Muscle of leg (tissue), 11 donors: ENCODE measurements around the gene NPC2. TPM values are rescaled to one million over a fixed set of nuclear protein-coding genes. Genes with fewer than 3 reads are reported as not detected.

Source experiments
- DNase-seq: peaks from one replicate; pipeline ENCODE4 v3.0.0; 2013
- H3K27ac ChIP-seq: one replicate; pipeline ENCODE4 v1.5.1; 2013; ENCODE audit warnings: mild to moderate bottlenecking, low read length, control low read depth
- H3K27me3 ChIP-seq: one replicate; pipeline ENCODE4 v1.6.1; 2013; ENCODE audit warnings: low read length; ENCODE audit not compliant: control insufficient read depth, insufficient read depth
- H3K36me3 ChIP-seq: one replicate; pipeline ENCODE4 v1.6.1; 2013; ENCODE audit warnings: low read length; ENCODE audit not compliant: control insufficient read depth, insufficient read depth
- H3K4me1 ChIP-seq: one replicate; pipeline ENCODE4 v1.6.1; 2013; ENCODE audit warnings: low read length; ENCODE audit not compliant: control insufficient read depth, insufficient read depth
- H3K4me3 ChIP-seq: one replicate; pipeline ENCODE4 v1.5.1; 2013; ENCODE audit warnings: low read length, control low read depth
- H3K9me3 ChIP-seq: replicated peaks from 2 replicates; pipeline ENCODE4 v1.6.1; 2013; ENCODE audit warnings: low read depth, low read length; ENCODE audit not compliant: control insufficient read depth
- WGBS: methylation state at CpG from one replicate; pipeline ENCODE4 v1.1.5; 2013; ENCODE audit warnings: missing lambda C conversion rate; ENCODE audit not compliant: insufficient coverage; 5-methylcytosine and 5-hydroxymethylcytosine counted together
- polyA plus RNA-seq, 8 donors: library from polyadenylated mRNA; unstranded; fragments of 120-200 nt; gene quantifications; one replicate each; pipeline versions ENCODE4 v1.2.1 to v1.2.3, GENCODE V29; 2013; ENCODE audit warnings: inconsistent platforms in 1 of 8, low replicate concordance in 1 of 8; ENCODE audit not compliant: insufficient read length in 8 of 8, insufficient read depth in 1 of 8
- total RNA-seq: library from RNA; stranded (reverse); fragments of 120-200 nt; gene quantifications from one replicate; pipeline ENCODE4 v1.2.4, GENCODE V29; 2013

NPC2 gene
- total and polyA plus RNA-seq, 9 donors = 81.0 to 147 (median 97.2) TPM

GRCh38 chr14:74504874-74505720, 12.0 kb upstream of the NPC2 start:
- Histone ChIP-seq H3K36me3 (peaks cover 3% of the 10 kb centered on the region), H3K4me3 (no peak overlapping the region), H3K27ac (no peak overlapping the region), H3K27me3 (peaks cover 11% of the 10 kb centered on the region), H3K4me1 (peaks cover 10% of the 10 kb centered on the region), H3K9me3 (no peaks in the 10 kb centered on the region)
- no peak for DNase-seq
- 79% methylated on average over 15 of the region's 20 CpGs for WGBS

- WGBS = 82% methylated on average over 3 of the region's 4 CpGs
- H3K4me1 ChIP-seq = peaks cover 10% of the 10 kb centered on the region
- no peaks in the 10 kb centered on the region for H3K9me3 ChIP-seq
- H3K4me3 ChIP-seq = no peak overlapping the region
- H3K27me3 ChIP-seq = peaks cover 6% of the 10 kb centered on the region
- no peak overlapping the region for H3K27ac ChIP-seq
- peaks cover 3% of the 10 kb centered on the region for H3K36me3 ChIP-seq
- DNase-seq = no peak
Measured at GRCh38 chr14:74504412-74504811, 11.3 kb upstream of the NPC2 start.

- no peak for DNase-seq
- no peak overlapping the region for H3K4me3 ChIP-seq
- peaks cover 3% of the 10 kb centered on the region for H3K36me3 ChIP-seq
- no peaks in the 10 kb centered on the region for H3K9me3 ChIP-seq
- no peak overlapping the region for H3K27ac ChIP-seq
- peaks cover 5% of the 10 kb centered on the region for H3K27me3 ChIP-seq
- peaks cover 10% of the 10 kb centered on the region for H3K4me1 ChIP-seq
- 89% methylated on average over 8 of the region's 12 CpGs for WGBS
Measured at GRCh38 chr14:74503938-74504335, 10.8 kb upstream of the NPC2 start.

GRCh38 chr14:74503291-74503937, 10.3 kb upstream of the NPC2 start:
- Histone ChIP-seq H3K9me3 (no peaks in the 10 kb centered on the region), H3K36me3 (peaks cover 3% of the 10 kb centered on the region), H3K27ac (no peak overlapping the region), H3K4me3 (no peak overlapping the region), H3K27me3 (peaks cover 2% of the 10 kb centered on the region), H3K4me1 (peaks cover 10% of the 10 kb centered on the region)
- no peak for DNase-seq
- WGBS = 84% methylated on average over 10 of the region's 14 CpGs

GRCh38 chr14:74502236-74503019, 9.3 kb upstream of the NPC2 start:
- Histone ChIP-seq H3K4me1 (peaks cover 10% of the 10 kb centered on the region), H3K9me3 (no peaks in the 10 kb centered on the region), H3K27ac (no peak overlapping the region), H3K27me3 (peaks cover 2% of the 10 kb centered on the region), H3K4me3 (no peak overlapping the region), H3K36me3 (peaks cover 3% of the 10 kb centered on the region)
- peak; percentile 57 for DNase-seq
- 85% methylated on average over 8 of the region's 21 CpGs for WGBS

- no CpG with 5 or more reads among the region's 5 CpGs for WGBS
- Histone ChIP-seq H3K36me3 (peaks cover 3% of the 10 kb centered on the region), H3K9me3 (no peaks in the 10 kb centered on the region), H3K4me1 (peaks cover 10% of the 10 kb centered on the region), H3K27me3 (peaks cover 2% of the 10 kb centered on the region), H3K27ac (no peak overlapping the region), H3K4me3 (no peak overlapping the region)
- no peak for DNase-seq
Measured at GRCh38 chr14:74501691-74502090, 8.6 kb upstream of the NPC2 start.

- Histone ChIP-seq H3K4me1 (peaks cover 10% of the 10 kb centered on the region), H3K4me3 (no peak overlapping the region), H3K27me3 (peaks cover 2% of the 10 kb centered on the region), H3K36me3 (peaks cover 3% of the 10 kb centered on the region), H3K27ac (no peak overlapping the region), H3K9me3 (no peaks in the 10 kb centered on the region)
- peak; percentile 91 for DNase-seq
- 27% methylated on average over 15 of the region's 16 CpGs for WGBS
Measured at GRCh38 chr14:74501135-74501614, 8.1 kb upstream of the NPC2 start.

- Histone ChIP-seq H3K4me3 (no peak overlapping the region), H3K4me1 (peaks cover 10% of the 10 kb centered on the region), H3K27me3 (peaks cover 2% of the 10 kb centered on the region), H3K27ac (no peak overlapping the region), H3K36me3 (peaks cover 3% of the 10 kb centered on the region), H3K9me3 (no peaks in the 10 kb centered on the region)
- DNase-seq = no peak
- WGBS = 89% methylated on average over 6 of the region's 10 CpGs
Measured at GRCh38 chr14:74500417-74501134, 7.5 kb upstream of the NPC2 start.

- no peak overlapping the region for H3K27ac ChIP-seq
- peaks cover 6% of the 10 kb centered on the region for H3K27me3 ChIP-seq
- peaks cover 4% of the 10 kb centered on the region for H3K36me3 ChIP-seq
- H3K9me3 ChIP-seq = no peaks in the 10 kb centered on the region
- no peak overlapping the region for H3K4me3 ChIP-seq
- no peak for DNase-seq
- peaks cover 14% of the 10 kb centered on the region for H3K4me1 ChIP-seq
- no CpG with 5 or more reads among the region's 2 CpGs for WGBS
Measured at GRCh38 chr14:74495356-74495755, 2.3 kb upstream of the NPC2 start.
